K562 (cell line): ENCODE results near the gene CTPS2. TPM values are rescaled to one million over a fixed set of nuclear protein-coding genes. Genes with fewer than 3 reads are reported as not detected.

Experiments
- ATAC-seq: fragments of 200-7000 bp; cut with Tn5 transposase; 3 replicates; pipeline ENCODE4 v1.9.1; 2020; ENCODE audit warnings: moderate library complexity
- BruUV-seq: library from RNA; stranded (reverse); fragments of 400-500 nt; replicated peaks from 2 replicates; lab custom pipeline; 2021; lab: Mats Ljungman, UMichigan
- CTCF ChIA-PET: fragments of 300-600 bp; formaldehyde crosslinking; extraction: SDS; loops from one replicate; lab custom pipeline; 2021; ENCODE audit warnings: low intra/inter-chr PET ratio; lab: Yijun Ruan, JAX
- POLR2A ChIA-PET: fragments of 300-600, 350-650 bp; sonication (Branson Sonifier 250); formaldehyde crosslinking; extraction: SDS; loops from one replicate; lab custom pipeline; 2021; ENCODE audit warnings: antibody characterized with exemption, inconsistent platforms; lab: Yijun Ruan, JAX
- DNase-seq, 4 experiments: peaks; one replicate each; pipeline versions ENCODE4 v3.0.0 to v3.0.0-alpha.2; 2011 to 2018; ENCODE audit warnings: low spot score in 3 of 4, mixed read lengths in 3 of 4; ENCODE audit errors: extremely low read depth in 1 of 4
- FAIRE-seq: peaks from 2 replicates; lab custom pipeline; 2011; peaks lifted over from hg19 to GRCh38; lab: Jason Lieb, UNC
- H2AFZ ChIP-seq: 2 replicates; pipeline ENCODE4 v1.6.0; 2011; ENCODE audit warnings: low read depth, low read length, control low read depth, inconsistent platforms
- H3K27ac ChIP-seq: fragments of 200-600 bp; 3 replicates; pipeline ENCODE4 v1.8.0; 2011; ENCODE audit warnings: low read depth, mild to moderate bottlenecking, control low read depth, inconsistent platforms, low read length, moderate library complexity, mixed read lengths; ENCODE audit errors: extremely low read depth
- H3K27me3 ChIP-seq, 2 experiments: fragments of 300-600 bp in 1 of 2; 2 replicates in 1 of 2; 3 replicates in 1 of 2; pipeline versions ENCODE4 v1.6.0 to v1.8.0; 2011; ENCODE audit warnings: inconsistent platforms in 2 of 2, low read length in 2 of 2, mild to moderate bottlenecking in 1 of 2, mixed read lengths in 1 of 2, moderate library complexity in 1 of 2; ENCODE audit not compliant: control insufficient read depth in 2 of 2, insufficient read depth in 2 of 2
- H3K36me3 ChIP-seq: fragments of 300-600 bp; 3 replicates; pipeline ENCODE4 v1.8.0; 2011; ENCODE audit warnings: mild to moderate bottlenecking, low read length, inconsistent platforms; ENCODE audit not compliant: control insufficient read depth, insufficient read depth
- H3K4me1 ChIP-seq, 2 experiments: fragments of 200-600 bp in 1 of 2; replicated peaks in 1 of 2; 2 replicates in 1 of 2; 3 replicates in 1 of 2; pipeline versions ENCODE4 v1.5.1 to v1.8.0; 2011; ENCODE audit warnings: inconsistent platforms in 2 of 2, low read length in 2 of 2, mild to moderate bottlenecking in 1 of 2, mixed read lengths in 1 of 2, moderate library complexity in 1 of 2; ENCODE audit not compliant: control insufficient read depth in 2 of 2, insufficient read depth in 2 of 2
- H3K4me2 ChIP-seq: 2 replicates; pipeline ENCODE4 v1.6.1; 2011; ENCODE audit warnings: low read length, control low read depth, inconsistent platforms, mixed read lengths; ENCODE audit not compliant: insufficient read depth
- H3K4me3 ChIP-seq: fragments of 200-600 bp; sonication (generic), shearing (Covaris generic); 2 replicates; pipeline ENCODE4 v1.5.1; 2016; ENCODE audit warnings: control low read depth, inconsistent platforms
- H3K79me2 ChIP-seq: fragments of 200-600 bp; 3 replicates; pipeline ENCODE4 v1.8.0; 2011; ENCODE audit warnings: low read length, inconsistent platforms; ENCODE audit not compliant: control insufficient read depth, insufficient read depth
- H3K9ac ChIP-seq, 2 experiments: 2 replicates each; pipeline versions ENCODE4 v1.6.0 to v1.6.1; 2011; ENCODE audit warnings: low read depth in 2 of 2, low read length in 2 of 2, control low read depth in 1 of 2, inconsistent platforms in 1 of 2, mild to moderate bottlenecking in 1 of 2, mixed read lengths in 1 of 2; ENCODE audit not compliant: insufficient read depth in 1 of 2
- H3K9me1 ChIP-seq: one replicate; pipeline ENCODE4 v1.6.0; 2011; ENCODE audit warnings: inconsistent platforms, mild to moderate bottlenecking, low read length, moderate library complexity; ENCODE audit not compliant: control insufficient read depth, insufficient read depth
- H3K9me3 ChIP-seq: replicated peaks from 2 replicates; pipeline ENCODE4 v1.5.1; 2011; ENCODE audit warnings: low read depth, low read length, inconsistent platforms; ENCODE audit not compliant: control insufficient read depth, insufficient read depth
- H4K20me1 ChIP-seq: replicated peaks from 2 replicates; pipeline ENCODE4 v1.6.1; 2011; ENCODE audit warnings: low read length, inconsistent platforms, mixed read lengths; ENCODE audit not compliant: control insufficient read depth, insufficient read depth
- HNRNPK ChIP-seq: fragments of 200-400 bp; formaldehyde crosslinking; IDR thresholded peaks from one replicate; pipeline ENCODE4 v1.6.1; 2018; ENCODE audit warnings: mild to moderate bottlenecking, low read depth, low read length; ENCODE audit not compliant: poor library complexity, severe bottlenecking
- STAG1 ChIP-seq: sonication (generic); formaldehyde crosslinking; IDR thresholded peaks from 2 replicates; pipeline ENCODE4 v1.5.0; 2020; ENCODE audit warnings: missing genetic modification reagents, borderline replicate concordance
- ZNF668 ChIP-seq: fragments of 250-450 bp; sonication (Bioruptor Pico); IDR thresholded peaks from 2 replicates; pipeline ENCODE4 v1.8.0; 2022; ENCODE audit warnings: mild to moderate bottlenecking, inconsistent platforms
- WGBS: fragments of 100-300 bp; shearing (Covaris generic); methylation state at CpG from one replicate; pipeline ENCODE4 v1.1.6; 2016; ENCODE audit warnings: low coverage, mixed read lengths; ENCODE audit not compliant: insufficient coverage; ENCODE audit errors: missing lambda C conversion rate; 5-methylcytosine and 5-hydroxymethylcytosine counted together
- in situ Hi-C: fragments of 300-500 bp; cut with MboI; formaldehyde crosslinking; loops from 4 replicates; pipeline ENCODE4 v1.15.0; 2018; ENCODE audit warnings: inconsistent platforms, mixed read lengths
- intact Hi-C: fragments of 100-400 bp; cut with micrococcal nuclease; formaldehyde crosslinking; loops from 2 replicates; pipeline ENCODE4 v1.14.2; 2022
- polyA plus RNA-seq, 8 experiments: library from polyadenylated mRNA; depleted of rRNA in 4 of 8; stranded (reverse) in 5 of 8; unstranded in 3 of 8; fragments of >200 nt; fragmentation: Nextera tagmentation in 2 of 8; fragmentation: Illumina TruSeq in 1 of 8; extraction: Ambion mirVana in 2 of 8; extraction: Trizol in 1 of 8; gene quantifications; 2 replicates each; pipeline versions ENCODE4 v1.2.1 to v1.2.3, GENCODE V29; 2011 to 2014; ENCODE audit warnings: inconsistent platforms in 1 of 8, missing spikeins in 1 of 8
- total RNA-seq, 7 experiments: library from RNA; depleted of rRNA in 6 of 7; stranded (reverse); fragments of >200 nt in 6 of 7; fragmentation: Illumina TruSeq in 2 of 7; extraction: Trizol in 2 of 7; gene quantifications; 2 replicates each; pipeline versions ENCODE4 v1.2.1 to v1.2.3, GENCODE V29; 2011 to 2021; ENCODE audit warnings: low replicate concordance in 1 of 7
- TF ChIP-seq, protein P1 (sequence below): fragments of 450-650 bp; formaldehyde crosslinking; IDR thresholded peaks from 2 replicates; pipeline ENCODE4 v1.4.0; 2020; ENCODE audit warnings: mild to moderate bottlenecking, moderate library complexity
- TF ChIP-seq, protein P2 (sequence below): fragments of 200-600 bp; sonication (generic); IDR thresholded peaks from one replicate; pipeline ENCODE4 v1.6.1; 2012; ENCODE audit warnings: mild to moderate bottlenecking, low read depth, low read length, inconsistent platforms

The CTPS2 gene
- total and polyA plus RNA-seq, 9 of the 15 experiments (the other 6 are each of a cell fraction or from before 2014, with no cell fraction given) = 5.4 to 19.5 (median 14.1) TPM

DNA sequence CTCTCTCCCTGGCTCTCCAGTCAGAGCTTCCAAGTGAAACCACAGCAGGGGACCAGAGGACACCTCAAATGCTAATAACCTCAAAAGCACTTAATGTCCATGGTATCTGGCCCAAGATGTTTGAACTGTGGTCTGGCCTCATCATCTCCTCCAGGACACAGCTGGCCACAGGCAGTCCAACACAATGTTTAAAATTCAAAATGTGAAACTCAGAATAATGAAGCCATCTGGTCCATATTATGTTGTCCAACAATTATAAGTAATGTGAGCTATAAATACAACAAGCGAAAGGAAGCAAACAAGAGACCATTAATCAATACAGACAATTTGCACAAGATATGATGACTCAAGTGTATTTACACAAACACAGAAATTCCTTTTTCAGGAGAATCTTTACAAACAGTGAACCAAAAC, 153.3 kb downstream of the CTPS2 start (continued):
- TF ChIP-seq, protein P1, sequence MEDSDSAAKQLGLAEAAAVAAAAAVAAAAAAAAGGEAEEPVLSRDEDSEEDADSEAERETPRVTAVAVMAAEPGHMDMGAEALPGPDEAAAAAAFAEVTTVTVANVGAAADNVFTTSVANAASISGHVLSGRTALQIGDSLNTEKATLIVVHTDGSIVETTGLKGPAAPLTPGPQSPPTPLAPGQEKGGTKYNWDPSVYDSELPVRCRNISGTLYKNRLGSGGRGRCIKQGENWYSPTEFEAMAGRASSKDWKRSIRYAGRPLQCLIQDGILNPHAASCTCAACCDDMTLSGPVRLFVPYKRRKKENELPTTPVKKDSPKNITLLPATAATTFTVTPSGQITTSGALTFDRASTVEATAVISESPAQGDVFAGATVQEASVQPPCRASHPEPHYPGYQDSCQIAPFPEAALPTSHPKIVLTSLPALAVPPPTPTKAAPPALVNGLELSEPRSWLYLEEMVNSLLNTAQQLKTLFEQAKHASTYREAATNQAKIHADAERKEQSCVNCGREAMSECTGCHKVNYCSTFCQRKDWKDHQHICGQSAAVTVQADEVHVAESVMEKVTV (CRISPR knock-in tag) = no peak
- TF ChIP-seq HNRNPK (no peak), ZNF668 (no peak), STAG1 (CRISPR knock-in tag) (no peak)

DNA sequence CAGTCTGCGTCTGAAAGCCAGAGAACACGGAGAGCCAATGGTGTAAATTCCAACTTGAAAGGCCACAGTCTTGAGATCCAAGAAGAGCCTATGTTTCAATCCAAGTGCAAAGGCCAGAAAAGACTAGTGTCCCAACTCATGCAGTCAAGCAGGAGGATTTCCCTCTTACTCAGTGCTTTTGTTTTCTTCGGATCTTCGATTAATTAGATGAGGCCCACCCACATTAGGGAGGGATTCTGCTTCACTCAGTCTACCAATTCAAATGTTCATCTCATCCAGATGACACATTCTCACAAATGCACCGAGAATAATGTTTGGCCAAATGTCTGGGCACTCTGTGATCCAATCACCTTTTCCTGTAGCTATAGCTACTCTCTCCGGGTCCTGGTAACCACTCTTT, 154.0 kb downstream of the CTPS2 start:
- no peak overlapping the region for H3K4me2 ChIP-seq
- DNase-seq = no peak
- TF ChIP-seq, protein P2, sequence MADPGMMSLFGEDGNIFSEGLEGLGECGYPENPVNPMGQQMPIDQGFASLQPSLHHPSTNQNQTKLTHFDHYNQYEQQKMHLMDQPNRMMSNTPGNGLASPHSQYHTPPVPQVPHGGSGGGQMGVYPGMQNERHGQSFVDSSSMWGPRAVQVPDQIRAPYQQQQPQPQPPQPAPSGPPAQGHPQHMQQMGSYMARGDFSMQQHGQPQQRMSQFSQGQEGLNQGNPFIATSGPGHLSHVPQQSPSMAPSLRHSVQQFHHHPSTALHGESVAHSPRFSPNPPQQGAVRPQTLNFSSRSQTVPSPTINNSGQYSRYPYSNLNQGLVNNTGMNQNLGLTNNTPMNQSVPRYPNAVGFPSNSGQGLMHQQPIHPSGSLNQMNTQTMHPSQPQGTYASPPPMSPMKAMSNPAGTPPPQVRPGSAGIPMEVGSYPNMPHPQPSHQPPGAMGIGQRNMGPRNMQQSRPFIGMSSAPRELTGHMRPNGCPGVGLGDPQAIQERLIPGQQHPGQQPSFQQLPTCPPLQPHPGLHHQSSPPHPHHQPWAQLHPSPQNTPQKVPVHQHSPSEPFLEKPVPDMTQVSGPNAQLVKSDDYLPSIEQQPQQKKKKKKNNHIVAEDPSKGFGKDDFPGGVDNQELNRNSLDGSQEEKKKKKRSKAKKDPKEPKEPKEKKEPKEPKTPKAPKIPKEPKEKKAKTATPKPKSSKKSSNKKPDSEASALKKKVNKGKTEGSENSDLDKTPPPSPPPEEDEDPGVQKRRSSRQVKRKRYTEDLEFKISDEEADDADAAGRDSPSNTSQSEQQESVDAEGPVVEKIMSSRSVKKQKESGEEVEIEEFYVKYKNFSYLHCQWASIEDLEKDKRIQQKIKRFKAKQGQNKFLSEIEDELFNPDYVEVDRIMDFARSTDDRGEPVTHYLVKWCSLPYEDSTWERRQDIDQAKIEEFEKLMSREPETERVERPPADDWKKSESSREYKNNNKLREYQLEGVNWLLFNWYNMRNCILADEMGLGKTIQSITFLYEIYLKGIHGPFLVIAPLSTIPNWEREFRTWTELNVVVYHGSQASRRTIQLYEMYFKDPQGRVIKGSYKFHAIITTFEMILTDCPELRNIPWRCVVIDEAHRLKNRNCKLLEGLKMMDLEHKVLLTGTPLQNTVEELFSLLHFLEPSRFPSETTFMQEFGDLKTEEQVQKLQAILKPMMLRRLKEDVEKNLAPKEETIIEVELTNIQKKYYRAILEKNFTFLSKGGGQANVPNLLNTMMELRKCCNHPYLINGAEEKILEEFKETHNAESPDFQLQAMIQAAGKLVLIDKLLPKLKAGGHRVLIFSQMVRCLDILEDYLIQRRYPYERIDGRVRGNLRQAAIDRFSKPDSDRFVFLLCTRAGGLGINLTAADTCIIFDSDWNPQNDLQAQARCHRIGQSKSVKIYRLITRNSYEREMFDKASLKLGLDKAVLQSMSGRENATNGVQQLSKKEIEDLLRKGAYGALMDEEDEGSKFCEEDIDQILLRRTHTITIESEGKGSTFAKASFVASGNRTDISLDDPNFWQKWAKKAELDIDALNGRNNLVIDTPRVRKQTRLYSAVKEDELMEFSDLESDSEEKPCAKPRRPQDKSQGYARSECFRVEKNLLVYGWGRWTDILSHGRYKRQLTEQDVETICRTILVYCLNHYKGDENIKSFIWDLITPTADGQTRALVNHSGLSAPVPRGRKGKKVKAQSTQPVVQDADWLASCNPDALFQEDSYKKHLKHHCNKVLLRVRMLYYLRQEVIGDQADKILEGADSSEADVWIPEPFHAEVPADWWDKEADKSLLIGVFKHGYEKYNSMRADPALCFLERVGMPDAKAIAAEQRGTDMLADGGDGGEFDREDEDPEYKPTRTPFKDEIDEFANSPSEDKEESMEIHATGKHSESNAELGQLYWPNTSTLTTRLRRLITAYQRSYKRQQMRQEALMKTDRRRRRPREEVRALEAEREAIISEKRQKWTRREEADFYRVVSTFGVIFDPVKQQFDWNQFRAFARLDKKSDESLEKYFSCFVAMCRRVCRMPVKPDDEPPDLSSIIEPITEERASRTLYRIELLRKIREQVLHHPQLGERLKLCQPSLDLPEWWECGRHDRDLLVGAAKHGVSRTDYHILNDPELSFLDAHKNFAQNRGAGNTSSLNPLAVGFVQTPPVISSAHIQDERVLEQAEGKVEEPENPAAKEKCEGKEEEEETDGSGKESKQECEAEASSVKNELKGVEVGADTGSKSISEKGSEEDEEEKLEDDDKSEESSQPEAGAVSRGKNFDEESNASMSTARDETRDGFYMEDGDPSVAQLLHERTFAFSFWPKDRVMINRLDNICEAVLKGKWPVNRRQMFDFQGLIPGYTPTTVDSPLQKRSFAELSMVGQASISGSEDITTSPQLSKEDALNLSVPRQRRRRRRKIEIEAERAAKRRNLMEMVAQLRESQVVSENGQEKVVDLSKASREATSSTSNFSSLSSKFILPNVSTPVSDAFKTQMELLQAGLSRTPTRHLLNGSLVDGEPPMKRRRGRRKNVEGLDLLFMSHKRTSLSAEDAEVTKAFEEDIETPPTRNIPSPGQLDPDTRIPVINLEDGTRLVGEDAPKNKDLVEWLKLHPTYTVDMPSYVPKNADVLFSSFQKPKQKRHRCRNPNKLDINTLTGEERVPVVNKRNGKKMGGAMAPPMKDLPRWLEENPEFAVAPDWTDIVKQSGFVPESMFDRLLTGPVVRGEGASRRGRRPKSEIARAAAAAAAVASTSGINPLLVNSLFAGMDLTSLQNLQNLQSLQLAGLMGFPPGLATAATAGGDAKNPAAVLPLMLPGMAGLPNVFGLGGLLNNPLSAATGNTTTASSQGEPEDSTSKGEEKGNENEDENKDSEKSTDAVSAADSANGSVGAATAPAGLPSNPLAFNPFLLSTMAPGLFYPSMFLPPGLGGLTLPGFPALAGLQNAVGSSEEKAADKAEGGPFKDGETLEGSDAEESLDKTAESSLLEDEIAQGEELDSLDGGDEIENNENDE = no peak

More for the DNA sequence above, 154.0 kb downstream of the CTPS2 start:
- intact Hi-C loops = no loop called here
- H3K9ac ChIP-seq = no peak overlapping the region
- H2AFZ ChIP-seq = no peak overlapping the region
- FAIRE-seq (no peak), ATAC-seq (no peak)
- H4K20me1 ChIP-seq = no peaks in the 10 kb centered on the region
- in situ Hi-C loops = no loop called here
- no peaks in the 10 kb centered on the region for H3K79me2 ChIP-seq
- H3K4me1 ChIP-seq = no peaks in the 10 kb centered on the region
- 0% methylated on average over 6 of the region's 6 CpGs for WGBS
- no TSS peak for BruUV-seq
- no peak overlapping the region for H3K27ac ChIP-seq
- POLR2A ChIA-PET = no interaction called here
- CTCF ChIA-PET = no interaction called here
- H3K9me1 ChIP-seq = no peaks in the 10 kb centered on the region
- no peaks in the 10 kb centered on the region for H3K9me3 ChIP-seq
- H3K36me3 ChIP-seq = no peaks in the 10 kb centered on the region
- H3K4me3 ChIP-seq = no peak overlapping the region
- H3K27me3 ChIP-seq = no peaks in the 10 kb centered on the region; a peak in 1 of 5 replicates
